ENCODE results near the gene DMC1.

Gene DMC1

GRCh38 chr22:38469306-38469781, 100.6 kb downstream of the DMC1 start:
- DNase-seq (ENCODE audit: low read depth in 2 of 2): no peak
